HG02642 (cell line): ENCODE results near the gene KIF3B.
"Not testable (repeated sequence)": the region's sequence is repeated elsewhere in the genome, so short reads cannot be mapped to it uniquely, and the experiment has no call there.

Source experiments
- ATAC-seq: cut with Tn5 transposase; IDR thresholded peaks from one replicate; pipeline ENCODE4 v1.9.1; 2021; ENCODE audit warnings: mild to moderate bottlenecking; ENCODE audit not compliant: unreplicated experiment, poor library complexity

KIF3B gene

GRCh38 chr20:32325706-32326503, 48.5 kb downstream of the KIF3B start:
- ATAC-seq, result no peak

- no peak for ATAC-seq
Measured at GRCh38 chr20:32326504-32326845, 49.0 kb downstream of the KIF3B start.

GRCh38 chr20:32327087-32327681, 49.7 kb downstream of the KIF3B start:
- ATAC-seq, result no peak

GRCh38 chr20:32329817-32330554, 52.5 kb downstream of the KIF3B start:
- ATAC-seq, result no peak

- no peak for ATAC-seq
Measured at GRCh38 chr20:32330555-32330897, 53.1 kb downstream of the KIF3B start.

GRCh38 chr20:32332614-32333013, 55.2 kb downstream of the KIF3B start:
- ATAC-seq, result peak; percentile 12

- ATAC-seq, result peak; percentile 62
Measured at GRCh38 chr20:32333181-32333987, 55.9 kb downstream of the KIF3B start.

GRCh38 chr20:32333988-32334885, 56.8 kb downstream of the KIF3B start:
- peak; percentile 21 for ATAC-seq

- no peak for ATAC-seq
Measured at GRCh38 chr20:32336918-32337347, 59.5 kb downstream of the KIF3B start.

GRCh38 chr20:32337937-32338661, 60.6 kb downstream of the KIF3B start:
- no peak for ATAC-seq

- ATAC-seq, result no peak
Measured at GRCh38 chr20:32338665-32339064, 61.2 kb downstream of the KIF3B start.

GRCh38 chr20:32339116-32339515, 61.7 kb downstream of the KIF3B start:
- ATAC-seq, result no peak

GRCh38 chr20:32341053-32341452, 63.6 kb downstream of the KIF3B start:
- not testable (repeated sequence) for ATAC-seq

GRCh38 chr20:32343439-32343838, 66.0 kb downstream of the KIF3B start:
- no peak for ATAC-seq

- no peak for ATAC-seq
Measured at GRCh38 chr20:32344835-32345506, 67.5 kb downstream of the KIF3B start.

- no peak for ATAC-seq
Measured at GRCh38 chr20:32348207-32348606, 70.8 kb downstream of the KIF3B start.

GRCh38 chr20:32350421-32350820, 73.0 kb downstream of the KIF3B start:
- ATAC-seq, result no peak

GRCh38 chr20:32352121-32352720, 74.8 kb downstream of the KIF3B start:
- no peak for ATAC-seq
